Measurements from ENCODE around the gene LUC7L. TPM values are rescaled to one million over a fixed set of nuclear protein-coding genes. Genes with fewer than 3 reads are reported as not detected.
"Not testable (repeated sequence)": the region's sequence is repeated elsewhere in the genome, so short reads cannot be mapped to it uniquely, and the experiment has no call there.

Gene LUC7L
- total and polyA plus RNA-seq, 5 donors from 2014 or later: 8.9 to 152 (median 9.8) TPM

DNA sequence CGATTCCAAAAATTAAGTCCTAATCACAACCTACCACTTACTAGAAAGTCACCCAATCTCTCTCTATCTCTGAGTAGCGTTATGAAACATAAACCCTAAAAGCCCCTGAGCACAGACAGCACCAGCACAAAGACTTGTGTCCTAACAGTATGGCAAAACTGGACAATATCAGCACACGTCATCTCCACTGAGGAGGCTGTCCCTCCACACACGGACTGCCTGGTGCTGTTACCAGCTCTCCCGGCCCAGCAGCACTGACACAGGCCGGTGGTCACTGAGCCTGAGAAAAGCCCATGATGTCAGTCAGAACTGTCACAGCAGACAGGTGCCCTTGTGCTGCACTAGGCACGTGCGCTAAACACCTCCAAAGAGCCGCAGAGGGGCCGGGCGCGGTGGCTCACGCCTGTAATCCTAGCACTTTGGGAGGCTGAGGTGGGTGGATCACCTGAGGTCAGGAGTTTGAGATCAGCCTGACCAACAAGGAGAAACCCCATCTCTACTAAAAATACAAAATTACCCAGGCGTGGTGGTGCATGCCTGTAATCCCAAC, 17.5 kb downstream of the LUC7L start:
- peaks cover 19% of the 10 kb centered on the region for H3K36me3 Mint-ChIP-seq
- H3K4me3 Mint-ChIP-seq; H3K27me3 Mint-ChIP-seq; H3K27me3 ChIP-seq (ENCODE audit: control insufficient read depth, insufficient read depth, low read length); H3K4me1 ChIP-seq (ENCODE audit: control insufficient read depth, insufficient read depth, low read length, poor library complexity, severe bottlenecking); H3K4me3 ChIP-seq (ENCODE audit: low read depth, low read length); H3K9me3 Mint-ChIP-seq; H3K27ac ChIP-seq (ENCODE audit: insufficient read depth, low read length, poor library complexity, severe bottlenecking); H3K27ac Mint-ChIP-seq; DNase-seq; H3K9me3 ChIP-seq (ENCODE audit: control insufficient read depth in 2 of 2, low read length in 2 of 2); ATAC-seq (ENCODE audit: low read depth in 2 of 2): not testable (repeated sequence)
- H3K36me3 ChIP-seq (ENCODE audit: control insufficient read depth, insufficient read depth, low read length): peaks cover 72% of the 10 kb centered on the region
- peaks cover 4 to 14% (median 11%) of the 10 kb centered on the region in 4 donors for H3K4me1 Mint-ChIP-seq

DNA sequence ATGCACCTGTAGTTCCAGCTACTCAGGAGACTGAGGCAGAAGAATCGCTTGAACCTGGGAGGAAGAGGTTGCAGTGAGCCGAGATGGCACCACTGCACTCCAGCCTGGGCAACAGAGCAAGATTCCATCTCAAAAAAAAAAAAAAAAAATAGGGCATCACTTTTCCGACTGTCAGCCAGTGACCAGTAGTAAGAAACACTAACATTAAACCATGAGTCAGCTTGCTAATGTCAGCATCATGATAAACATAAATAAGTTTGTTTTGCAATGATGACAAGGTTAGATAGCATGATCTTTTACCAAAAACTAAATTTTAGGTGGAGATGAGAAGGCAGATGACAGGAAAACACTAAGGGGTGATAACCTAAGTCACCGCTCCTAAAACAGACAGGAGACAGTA, 19.9 kb downstream of the LUC7L start:
- H3K4me3 Mint-ChIP-seq; H3K4me3 ChIP-seq (ENCODE audit: low read depth, low read length); H3K27me3 ChIP-seq (ENCODE audit: control insufficient read depth, insufficient read depth, low read length); H3K27me3 Mint-ChIP-seq; H3K9me3 Mint-ChIP-seq; DNase-seq; ATAC-seq (ENCODE audit: low read depth in 2 of 2); H3K9me3 ChIP-seq (ENCODE audit: control insufficient read depth in 2 of 2, low read length in 2 of 2); H3K4me1 ChIP-seq (ENCODE audit: control insufficient read depth, insufficient read depth, low read length, poor library complexity, severe bottlenecking); H3K27ac ChIP-seq (ENCODE audit: insufficient read depth, low read length, poor library complexity, severe bottlenecking): not testable (repeated sequence)
- H3K36me3 Mint-ChIP-seq: peaks cover 30% of the 10 kb centered on the region
- peaks cover 83% of the 10 kb centered on the region for H3K36me3 ChIP-seq (ENCODE audit: control insufficient read depth, insufficient read depth, low read length)
- peaks cover 4 to 18% (median 11%) of the 10 kb centered on the region in 4 donors for H3K4me1 Mint-ChIP-seq
- H3K27ac Mint-ChIP-seq: peak overlapping the region in 1 of 3 donors; percentile 32

DNA sequence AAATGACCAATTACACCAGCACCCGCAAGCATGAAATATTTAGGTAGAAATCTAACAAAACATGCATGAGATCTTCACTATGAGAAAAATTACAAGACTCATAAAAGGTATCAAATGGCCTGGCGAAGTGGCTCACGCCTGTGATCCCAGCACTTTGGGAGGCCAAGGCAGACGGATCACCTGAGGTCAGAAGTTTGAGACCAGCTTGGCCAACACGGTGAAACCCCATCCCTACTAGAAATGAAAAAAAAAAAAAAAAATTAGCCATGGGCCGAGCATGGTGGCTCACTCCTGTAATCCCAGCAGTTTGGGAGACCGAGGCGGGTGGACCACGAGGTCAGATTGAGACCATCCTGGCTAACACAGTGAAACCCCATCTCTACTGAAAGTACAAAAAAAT, 25.2 kb downstream of the LUC7L start:
- H3K27ac ChIP-seq (ENCODE audit: insufficient read depth, low read length, poor library complexity, severe bottlenecking); H3K4me3 ChIP-seq (ENCODE audit: low read depth, low read length); ATAC-seq (ENCODE audit: low read depth in 2 of 2); H3K27me3 ChIP-seq (ENCODE audit: control insufficient read depth, insufficient read depth, low read length); H3K4me1 Mint-ChIP-seq; H3K27me3 Mint-ChIP-seq; DNase-seq; H3K27ac Mint-ChIP-seq; H3K9me3 ChIP-seq (ENCODE audit: control insufficient read depth in 2 of 2, low read length in 2 of 2); H3K9me3 Mint-ChIP-seq; H3K4me3 Mint-ChIP-seq; H3K4me1 ChIP-seq (ENCODE audit: control insufficient read depth, insufficient read depth, low read length, poor library complexity, severe bottlenecking): not testable (repeated sequence)
- H3K36me3 Mint-ChIP-seq: peaks cover 31% of the 10 kb centered on the region
- H3K36me3 ChIP-seq (ENCODE audit: control insufficient read depth, insufficient read depth, low read length): peaks cover 66% of the 10 kb centered on the region

DNA sequence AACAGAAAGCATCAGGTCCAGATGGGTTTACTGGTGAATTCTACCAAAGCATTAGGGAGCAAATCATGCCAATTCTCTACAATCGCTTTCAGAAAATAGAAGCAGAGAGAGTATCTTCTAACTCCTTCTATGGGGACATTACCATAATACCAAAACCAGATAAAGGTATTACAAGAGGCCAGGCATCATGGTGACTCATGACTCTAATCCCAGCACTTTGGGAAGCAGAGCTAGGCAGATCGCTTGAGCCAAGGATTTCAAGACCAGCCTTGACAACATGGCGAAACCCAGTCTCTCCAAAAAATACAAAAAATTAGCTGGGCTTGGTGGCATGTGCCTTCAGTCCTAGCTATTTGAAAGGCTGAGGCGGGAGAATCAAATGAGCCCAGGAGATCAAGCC, 26.0 kb downstream of the LUC7L start:
- Histone ChIP-seq H3K9me3 (ENCODE audit: control insufficient read depth in 2 of 2, low read length in 2 of 2) (no peaks in the 10 kb centered on the region), H3K36me3 (ENCODE audit: control insufficient read depth, insufficient read depth, low read length) (peaks cover 66% of the 10 kb centered on the region), H3K4me3 (ENCODE audit: low read depth, low read length) (no peak overlapping the region), H3K27me3 (ENCODE audit: control insufficient read depth, insufficient read depth, low read length) (no peaks in the 10 kb centered on the region), H3K4me1 (ENCODE audit: control insufficient read depth, insufficient read depth, low read length, poor library complexity, severe bottlenecking) (no peaks in the 10 kb centered on the region), H3K27ac (ENCODE audit: insufficient read depth, low read length, poor library complexity, severe bottlenecking) (no peak overlapping the region)
- no peak for DNase-seq
- Mint-ChIP-seq H3K4me3 (no peak overlapping the region), H3K36me3 (peaks cover 26% of the 10 kb centered on the region), H3K27ac (no peak overlapping the region), H3K27me3 (no peaks in the 10 kb centered on the region), H3K4me1 (peaks cover 0 to 8% (median under 1%) of the 10 kb centered on the region in 4 donors), H3K9me3 (no peaks in the 10 kb centered on the region)
- no peak for ATAC-seq (ENCODE audit: low read depth in 2 of 2)

DNA sequence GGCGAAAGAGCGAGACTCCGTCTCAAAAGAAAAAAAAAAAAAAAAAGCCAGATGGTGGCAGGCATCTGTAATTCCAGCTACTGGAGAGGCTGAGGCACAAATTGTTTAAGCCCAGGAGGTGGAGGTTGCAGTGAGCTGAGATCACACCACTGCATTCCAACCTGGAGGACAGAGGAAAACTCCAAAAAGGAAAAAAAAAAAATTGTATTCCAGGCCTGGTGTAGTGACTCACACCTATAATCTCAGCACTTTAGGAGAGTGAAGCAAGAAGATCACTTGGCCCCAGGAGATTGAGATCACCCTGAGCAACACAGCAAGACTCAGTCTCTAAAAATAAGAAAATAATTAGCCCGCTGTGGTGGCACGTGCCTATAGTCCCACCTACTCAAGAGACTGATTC, 28.9 kb downstream of the LUC7L start:
- Mint-ChIP-seq H3K27ac (no peak overlapping the region), H3K36me3 (peaks cover 12% of the 10 kb centered on the region), H3K4me3 (no peak overlapping the region), H3K9me3 (no peaks in the 10 kb centered on the region), H3K4me1 (peaks cover 0 to 4% (median 0%) of the 10 kb centered on the region in 4 donors), H3K27me3 (no peaks in the 10 kb centered on the region)
- no peak for ATAC-seq (ENCODE audit: low read depth in 2 of 2)
- no peaks in the 10 kb centered on the region for H3K27me3 ChIP-seq (ENCODE audit: control insufficient read depth, insufficient read depth, low read length)
- DNase-seq: no peak
- H3K36me3 ChIP-seq (ENCODE audit: control insufficient read depth, insufficient read depth, low read length): peaks cover 55% of the 10 kb centered on the region
- no peaks in the 10 kb centered on the region for H3K9me3 ChIP-seq (ENCODE audit: control insufficient read depth in 2 of 2, low read length in 2 of 2)
- no peak overlapping the region for H3K27ac ChIP-seq (ENCODE audit: insufficient read depth, low read length, poor library complexity, severe bottlenecking)
- H3K4me3 ChIP-seq (ENCODE audit: low read depth, low read length): no peak overlapping the region
- no peaks in the 10 kb centered on the region for H3K4me1 ChIP-seq (ENCODE audit: control insufficient read depth, insufficient read depth, low read length, poor library complexity, severe bottlenecking)

- Histone ChIP-seq H3K27ac (ENCODE audit: insufficient read depth, low read length, poor library complexity, severe bottlenecking) (no peak overlapping the region), H3K27me3 (ENCODE audit: control insufficient read depth, insufficient read depth, low read length) (no peaks in the 10 kb centered on the region), H3K36me3 (ENCODE audit: control insufficient read depth, insufficient read depth, low read length) (peaks cover 71% of the 10 kb centered on the region), H3K9me3 (ENCODE audit: control insufficient read depth in 2 of 2, low read length in 2 of 2) (no peaks in the 10 kb centered on the region), H3K4me1 (ENCODE audit: control insufficient read depth, insufficient read depth, low read length, poor library complexity, severe bottlenecking) (no peaks in the 10 kb centered on the region), H3K4me3 (ENCODE audit: low read depth, low read length) (no peak overlapping the region)
- Mint-ChIP-seq H3K4me1 (peaks cover 0 to 4% (median under 1%) of the 10 kb centered on the region in 4 donors), H3K27me3 (no peaks in the 10 kb centered on the region), H3K9me3 (no peaks in the 10 kb centered on the region), H3K4me3 (no peak overlapping the region), H3K27ac (no peak overlapping the region), H3K36me3 (peaks cover 33% of the 10 kb centered on the region)
- DNase-seq: no peak
- ATAC-seq (ENCODE audit: low read depth in 2 of 2): no peak
Observed at GRCh38 chr16:194516-194915, 34.7 kb downstream of the LUC7L start.

GRCh38 chr16:193441-193840, 35.8 kb downstream of the LUC7L start:
- Histone ChIP-seq H3K4me1 (ENCODE audit: control insufficient read depth, insufficient read depth, low read length, poor library complexity, severe bottlenecking) (no peaks in the 10 kb centered on the region), H3K9me3 (ENCODE audit: control insufficient read depth in 2 of 2, low read length in 2 of 2) (no peaks in the 10 kb centered on the region), H3K4me3 (ENCODE audit: low read depth, low read length) (no peak overlapping the region), H3K36me3 (ENCODE audit: control insufficient read depth, insufficient read depth, low read length) (peaks cover 72% of the 10 kb centered on the region), H3K27ac (ENCODE audit: insufficient read depth, low read length, poor library complexity, severe bottlenecking) (no peak overlapping the region), H3K27me3 (ENCODE audit: control insufficient read depth, insufficient read depth, low read length) (no peaks in the 10 kb centered on the region)
- peaks cover 44% of the 10 kb centered on the region for H3K36me3 Mint-ChIP-seq
- H3K27me3 Mint-ChIP-seq: no peaks in the 10 kb centered on the region
- peaks cover 5 to 12% (median 8%) of the 10 kb centered on the region in 4 donors for H3K4me1 Mint-ChIP-seq
- DNase-seq: no peak
- H3K4me3 Mint-ChIP-seq: no peak overlapping the region
- no peaks in the 10 kb centered on the region for H3K9me3 Mint-ChIP-seq
- no peak for ATAC-seq (ENCODE audit: low read depth in 2 of 2)
- no peak overlapping the region for H3K27ac Mint-ChIP-seq

DNA sequence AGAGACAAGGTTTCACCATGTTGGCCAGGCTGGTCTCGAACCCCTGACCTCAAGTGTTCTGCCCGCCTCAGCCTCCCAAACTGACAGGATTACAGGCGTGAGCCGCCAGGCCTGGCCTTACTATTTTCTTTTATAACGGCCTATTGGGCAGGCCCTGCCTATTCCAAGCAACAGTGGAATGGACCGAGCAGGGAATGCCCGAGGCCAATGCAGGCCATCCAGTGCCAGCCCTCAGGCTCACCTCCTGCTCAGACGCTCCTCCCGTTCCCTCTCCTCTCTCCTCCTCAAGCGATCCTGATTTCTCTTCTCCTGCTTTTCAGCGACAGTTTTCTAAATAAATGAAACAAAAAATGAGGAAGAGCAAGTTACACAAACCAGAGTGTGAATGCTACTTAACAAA, 36.6 kb downstream of the LUC7L start:
- H3K4me3 ChIP-seq (ENCODE audit: low read depth, low read length): no peak overlapping the region
- peaks cover 5 to 12% (median 8%) of the 10 kb centered on the region in 4 donors for H3K4me1 Mint-ChIP-seq
- H3K9me3 Mint-ChIP-seq: no peaks in the 10 kb centered on the region
- no peaks in the 10 kb centered on the region for H3K4me1 ChIP-seq (ENCODE audit: control insufficient read depth, insufficient read depth, low read length, poor library complexity, severe bottlenecking)
- no peak overlapping the region for H3K27ac Mint-ChIP-seq
- no peak overlapping the region for H3K27ac ChIP-seq (ENCODE audit: insufficient read depth, low read length, poor library complexity, severe bottlenecking)
- H3K9me3 ChIP-seq (ENCODE audit: control insufficient read depth in 2 of 2, low read length in 2 of 2): no peaks in the 10 kb centered on the region
- H3K27me3 ChIP-seq (ENCODE audit: control insufficient read depth, insufficient read depth, low read length): no peaks in the 10 kb centered on the region
- DNase-seq: no peak
- H3K4me3 Mint-ChIP-seq: no peak overlapping the region
- no peaks in the 10 kb centered on the region for H3K27me3 Mint-ChIP-seq
- peaks cover 67% of the 10 kb centered on the region for H3K36me3 ChIP-seq (ENCODE audit: control insufficient read depth, insufficient read depth, low read length)
- H3K36me3 Mint-ChIP-seq: peaks cover 44% of the 10 kb centered on the region
- ATAC-seq (ENCODE audit: low read depth in 2 of 2): no peak

Data from CD4-positive, CD25-positive, alpha-beta regulatory T cell (primary cell).